ENCODE results near the gene POLR2J. TPM values are rescaled to one million over a fixed set of nuclear protein-coding genes. Genes with fewer than 3 reads are reported as not detected.

POLR2J gene
- total and polyA plus RNA-seq, 4 donors = 10.3 to 151 (median 55.6) TPM

DNA sequence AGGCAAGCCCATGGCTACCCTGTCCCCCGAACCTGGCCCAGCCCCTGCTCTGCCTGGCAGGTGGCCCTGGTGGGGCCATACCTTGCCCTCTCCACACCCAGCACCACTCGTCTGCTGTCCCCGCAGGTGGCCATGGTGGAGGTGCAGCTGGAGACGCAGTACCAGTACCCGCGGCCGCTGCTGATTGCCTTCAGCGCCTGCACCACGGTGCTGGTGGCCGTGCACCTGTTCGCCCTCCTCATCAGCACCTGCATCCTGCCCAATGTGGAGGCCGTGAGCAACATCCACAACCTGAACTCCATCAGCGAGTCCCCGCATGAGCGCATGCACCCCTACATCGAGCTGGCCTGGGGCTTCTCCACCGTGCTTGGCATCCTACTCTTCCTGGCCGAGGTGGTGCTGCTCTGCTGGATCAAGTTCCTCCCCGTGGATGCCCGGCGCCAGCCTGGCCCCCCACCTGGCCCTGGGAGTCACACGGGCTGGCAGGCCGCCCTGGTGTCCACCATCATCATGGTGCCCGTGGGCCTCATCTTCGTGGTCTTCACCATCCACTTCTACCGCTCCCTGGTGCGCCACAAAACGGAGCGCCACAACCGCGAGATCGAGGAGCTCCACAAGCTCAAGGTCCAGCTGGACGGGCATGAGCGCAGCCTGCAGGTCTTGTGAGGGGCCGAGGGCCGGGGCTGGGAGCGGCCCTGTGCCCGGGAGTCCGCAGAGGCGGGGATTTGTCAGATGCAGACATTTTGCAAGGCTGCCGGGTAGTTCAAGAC, 32.1 kb downstream of the POLR2J start:
- H3K27me3 ChIP-seq (ENCODE audit: control insufficient read depth in 3 of 3, insufficient read depth in 3 of 3, low read length in 2 of 3) = no peaks in the 10 kb centered on the region
- ATAC-seq (ENCODE audit: insufficient read depth, low FRiP score) = no peak
- TF ChIP-seq, protein P1, sequence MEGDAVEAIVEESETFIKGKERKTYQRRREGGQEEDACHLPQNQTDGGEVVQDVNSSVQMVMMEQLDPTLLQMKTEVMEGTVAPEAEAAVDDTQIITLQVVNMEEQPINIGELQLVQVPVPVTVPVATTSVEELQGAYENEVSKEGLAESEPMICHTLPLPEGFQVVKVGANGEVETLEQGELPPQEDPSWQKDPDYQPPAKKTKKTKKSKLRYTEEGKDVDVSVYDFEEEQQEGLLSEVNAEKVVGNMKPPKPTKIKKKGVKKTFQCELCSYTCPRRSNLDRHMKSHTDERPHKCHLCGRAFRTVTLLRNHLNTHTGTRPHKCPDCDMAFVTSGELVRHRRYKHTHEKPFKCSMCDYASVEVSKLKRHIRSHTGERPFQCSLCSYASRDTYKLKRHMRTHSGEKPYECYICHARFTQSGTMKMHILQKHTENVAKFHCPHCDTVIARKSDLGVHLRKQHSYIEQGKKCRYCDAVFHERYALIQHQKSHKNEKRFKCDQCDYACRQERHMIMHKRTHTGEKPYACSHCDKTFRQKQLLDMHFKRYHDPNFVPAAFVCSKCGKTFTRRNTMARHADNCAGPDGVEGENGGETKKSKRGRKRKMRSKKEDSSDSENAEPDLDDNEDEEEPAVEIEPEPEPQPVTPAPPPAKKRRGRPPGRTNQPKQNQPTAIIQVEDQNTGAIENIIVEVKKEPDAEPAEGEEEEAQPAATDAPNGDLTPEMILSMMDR (IDR thresholded peaks at IDR 0.05; ENCODE audit: control extremely low read depth, extremely low read depth) = no peak
- DNase-seq = no peak
- 94 to 96% methylated on average over 38 to 41 of the region's 41 CpGs for WGBS, 2 donors
- H3K9ac ChIP-seq (ENCODE audit: insufficient read depth in 1 of 2, low read length in 2 of 2) = no peak overlapping the region
- peaks cover 0 to 28% (median 0%) of the 10 kb centered on the region in 4 donors for H3K36me3 ChIP-seq (ENCODE audit: control insufficient read depth in 4 of 4, insufficient read depth in 4 of 4, low read length in 4 of 4)
- no peaks in the 10 kb centered on the region for H3K4me1 ChIP-seq (ENCODE audit: control insufficient read depth in 5 of 5, insufficient read depth in 5 of 5, low read length in 5 of 5)
- no peaks in the 10 kb centered on the region for H3K9me3 ChIP-seq (ENCODE audit: control insufficient read depth in 4 of 4, insufficient read depth in 3 of 4, low read length in 3 of 4)
- no peak overlapping the region for H3K27ac ChIP-seq (ENCODE audit: low read depth in 1 of 2, low read length in 1 of 2)
- H3K4me3 ChIP-seq = no peak overlapping the region

- H3K9me3 ChIP-seq (ENCODE audit: control insufficient read depth in 4 of 4, insufficient read depth in 3 of 4, low read length in 3 of 4) = no peaks in the 10 kb centered on the region
- TF ChIP-seq, protein P1 (IDR thresholded peaks at IDR 0.05; ENCODE audit: control extremely low read depth, extremely low read depth) = no peak
- no peak overlapping the region for H3K9ac ChIP-seq (ENCODE audit: insufficient read depth in 1 of 2, low read length in 2 of 2)
- H3K4me3 ChIP-seq = no peak overlapping the region
- WGBS, 2 donors = 72 to 74% methylated on average over 2 of the region's 2 CpGs
- peaks cover 0 to 29% (median 0%) of the 10 kb centered on the region in 4 donors for H3K36me3 ChIP-seq (ENCODE audit: control insufficient read depth in 4 of 4, insufficient read depth in 4 of 4, low read length in 4 of 4)
- DNase-seq = no peak
- no peak for ATAC-seq (ENCODE audit: insufficient read depth, low FRiP score)
- no peaks in the 10 kb centered on the region for H3K4me1 ChIP-seq (ENCODE audit: control insufficient read depth in 5 of 5, insufficient read depth in 5 of 5, low read length in 5 of 5)
- no peaks in the 10 kb centered on the region for H3K27me3 ChIP-seq (ENCODE audit: control insufficient read depth in 3 of 3, insufficient read depth in 3 of 3, low read length in 2 of 3)
- H3K27ac ChIP-seq (ENCODE audit: low read depth in 1 of 2, low read length in 1 of 2) = no peak overlapping the region
Observed at GRCh38 chr7:102445674-102446071, 33.0 kb downstream of the POLR2J start.

DNA sequence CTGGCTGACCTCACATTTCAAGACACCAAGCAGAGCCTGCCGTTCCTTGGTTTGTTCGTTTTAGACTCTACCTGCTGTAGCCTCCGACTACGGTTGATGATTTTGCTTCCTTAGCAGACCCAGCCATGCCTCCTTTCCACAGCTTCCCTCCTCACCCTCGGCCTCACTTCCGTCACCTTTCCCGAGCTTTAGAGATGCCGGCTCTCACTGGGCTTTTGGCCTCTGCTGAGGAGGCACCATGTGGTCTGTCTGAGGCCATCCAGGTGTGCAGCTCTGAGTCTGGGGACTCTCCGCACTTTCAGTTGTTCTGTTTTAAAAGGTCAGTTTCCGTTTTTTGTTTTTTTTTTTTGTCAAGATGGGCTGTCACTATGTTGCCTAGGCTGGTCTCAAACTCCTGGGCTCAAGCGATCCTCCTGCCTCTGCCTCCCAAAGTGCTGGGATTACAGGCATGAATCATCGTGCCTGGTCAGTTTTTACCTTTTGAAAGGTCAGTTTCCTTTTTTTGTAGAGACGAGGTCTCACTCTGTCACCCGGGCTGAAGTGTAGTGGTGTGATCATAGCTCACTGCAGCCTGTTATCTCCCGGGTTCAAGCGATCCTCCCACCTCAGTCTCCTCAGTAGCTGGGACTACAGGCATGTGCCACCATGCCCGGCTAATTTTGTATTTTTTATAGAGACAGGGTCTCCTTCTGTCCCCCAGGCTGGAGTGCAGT, 33.6 kb downstream of the POLR2J start:
- 91% methylated on average over 17 of the region's 17 CpGs for WGBS, 2 donors
- Histone ChIP-seq H3K9ac (ENCODE audit: insufficient read depth in 1 of 2, low read length in 2 of 2) (no peak overlapping the region), H3K4me3 (no peak overlapping the region), H3K36me3 (ENCODE audit: control insufficient read depth in 4 of 4, insufficient read depth in 4 of 4, low read length in 4 of 4) (peaks cover 0 to 31% (median 0%) of the 10 kb centered on the region in 4 donors), H3K27me3 (ENCODE audit: control insufficient read depth in 3 of 3, insufficient read depth in 3 of 3, low read length in 2 of 3) (no peaks in the 10 kb centered on the region), H3K4me1 (ENCODE audit: control insufficient read depth in 5 of 5, insufficient read depth in 5 of 5, low read length in 5 of 5) (no peaks in the 10 kb centered on the region), H3K9me3 (ENCODE audit: control insufficient read depth in 4 of 4, insufficient read depth in 3 of 4, low read length in 3 of 4) (no peaks in the 10 kb centered on the region), H3K27ac (ENCODE audit: low read depth in 1 of 2, low read length in 1 of 2) (no peak overlapping the region)
- TF ChIP-seq, protein P1 (IDR thresholded peaks at IDR 0.05; ENCODE audit: control extremely low read depth, extremely low read depth) = no peak
- DNase-seq = no peak
- no peak for ATAC-seq (ENCODE audit: insufficient read depth, low FRiP score)
